Ascending aorta (tissue), 2 donors: ENCODE data around the gene RNF217. TPM values are rescaled to one million over a fixed set of nuclear protein-coding genes. Genes with fewer than 3 reads are reported as not detected.

Experiments
- DNase-seq, 2 donors: peaks; one replicate each; pipeline ENCODE4 v3.0.0-alpha.2; 2019; ENCODE audit warnings: low spot score in 2 of 2
- H3K27ac ChIP-seq, 2 donors: fragments of 200-600 bp; sonication (generic); one replicate each; pipeline ENCODE4 v1.5.1; 2016 to 2017; ENCODE audit warnings: mild to moderate bottlenecking in 1 of 2
- H3K27me3 ChIP-seq: fragments of 200-600 bp; sonication (generic); one replicate; pipeline ENCODE4 v1.5.1; 2017
- H3K36me3 ChIP-seq, 2 donors: fragments of 200-600 bp; sonication (generic); one replicate each; pipeline ENCODE4 v1.5.1; 2016
- H3K4me1 ChIP-seq, 2 donors: fragments of 200-600 bp; sonication (generic); one replicate each; pipeline ENCODE4 v1.5.1; 2016 to 2017; ENCODE audit warnings: mild to moderate bottlenecking in 1 of 2
- H3K4me3 ChIP-seq, 2 donors: fragments of 200-600 bp; sonication (generic); one replicate each; pipeline ENCODE4 v1.5.1; 2016 to 2017; ENCODE audit warnings: mild to moderate bottlenecking in 1 of 2
- H3K9me3 ChIP-seq, 2 donors: fragments of 200-600 bp; sonication (generic); one replicate each; pipeline ENCODE4 v1.5.1; 2016
- intact Hi-C: fragments of 100-400 bp; cut with DNase I; formaldehyde crosslinking; loops from one replicate; pipeline ENCODE4 v1.15.1; 2023
- total RNA-seq: library from RNA; depleted of rRNA; stranded (reverse); fragments of >200 nt; gene quantifications from one replicate; pipeline ENCODE4 v1.1.0, GENCODE V29; 2016
- TF ChIP-seq, protein P1 (sequence below), 3 experiments: fragments of 200-600 bp in 2 of 3; fragments of 450-650 bp in 1 of 3; sonication (generic) in 2 of 3; IDR thresholded peaks; one replicate each; pipeline ENCODE4 v1.5.1; 2016 to 2019; ENCODE audit warnings: antibody characterized with exemption in 3 of 3, mild to moderate bottlenecking in 1 of 3, moderate library complexity in 1 of 3

RNF217 gene
- total RNA-seq, 1 donor from 2014 or later = 7.3 TPM

DNA sequence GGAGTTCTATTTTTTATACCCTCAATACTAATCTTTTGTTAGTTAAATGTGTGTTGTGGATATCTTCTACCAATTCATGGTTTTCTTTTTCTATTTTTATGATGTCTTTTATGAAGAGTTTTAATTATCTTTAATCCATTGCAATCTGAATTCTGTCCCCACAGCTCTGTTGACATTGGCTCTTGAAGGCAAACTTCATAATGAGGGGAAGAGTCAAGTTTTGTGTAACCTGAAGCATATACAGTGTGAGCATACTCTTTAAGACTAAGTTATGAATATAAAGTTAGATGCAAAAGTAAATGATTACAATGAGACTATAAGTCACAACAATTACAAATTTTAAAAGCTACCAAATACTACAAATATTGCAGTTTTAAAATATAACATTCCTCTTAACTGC is 34.2 kb downstream of the RNF217 start:
- Histone ChIP-seq H3K4me1 (peaks cover 0 to 8% of the 10 kb centered on the region in 2 donors), H3K27me3 (no peaks in the 10 kb centered on the region), H3K36me3 (no peaks in the 10 kb centered on the region), H3K4me3 (no peak overlapping the region), H3K9me3 (no peaks in the 10 kb centered on the region), H3K27ac (no peak overlapping the region)
- no peak for DNase-seq
- TF ChIP-seq, protein P1, sequence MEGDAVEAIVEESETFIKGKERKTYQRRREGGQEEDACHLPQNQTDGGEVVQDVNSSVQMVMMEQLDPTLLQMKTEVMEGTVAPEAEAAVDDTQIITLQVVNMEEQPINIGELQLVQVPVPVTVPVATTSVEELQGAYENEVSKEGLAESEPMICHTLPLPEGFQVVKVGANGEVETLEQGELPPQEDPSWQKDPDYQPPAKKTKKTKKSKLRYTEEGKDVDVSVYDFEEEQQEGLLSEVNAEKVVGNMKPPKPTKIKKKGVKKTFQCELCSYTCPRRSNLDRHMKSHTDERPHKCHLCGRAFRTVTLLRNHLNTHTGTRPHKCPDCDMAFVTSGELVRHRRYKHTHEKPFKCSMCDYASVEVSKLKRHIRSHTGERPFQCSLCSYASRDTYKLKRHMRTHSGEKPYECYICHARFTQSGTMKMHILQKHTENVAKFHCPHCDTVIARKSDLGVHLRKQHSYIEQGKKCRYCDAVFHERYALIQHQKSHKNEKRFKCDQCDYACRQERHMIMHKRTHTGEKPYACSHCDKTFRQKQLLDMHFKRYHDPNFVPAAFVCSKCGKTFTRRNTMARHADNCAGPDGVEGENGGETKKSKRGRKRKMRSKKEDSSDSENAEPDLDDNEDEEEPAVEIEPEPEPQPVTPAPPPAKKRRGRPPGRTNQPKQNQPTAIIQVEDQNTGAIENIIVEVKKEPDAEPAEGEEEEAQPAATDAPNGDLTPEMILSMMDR (IDR thresholded peaks at IDR 0.05) = no peak
- intact Hi-C loops = no loop called here

DNA sequence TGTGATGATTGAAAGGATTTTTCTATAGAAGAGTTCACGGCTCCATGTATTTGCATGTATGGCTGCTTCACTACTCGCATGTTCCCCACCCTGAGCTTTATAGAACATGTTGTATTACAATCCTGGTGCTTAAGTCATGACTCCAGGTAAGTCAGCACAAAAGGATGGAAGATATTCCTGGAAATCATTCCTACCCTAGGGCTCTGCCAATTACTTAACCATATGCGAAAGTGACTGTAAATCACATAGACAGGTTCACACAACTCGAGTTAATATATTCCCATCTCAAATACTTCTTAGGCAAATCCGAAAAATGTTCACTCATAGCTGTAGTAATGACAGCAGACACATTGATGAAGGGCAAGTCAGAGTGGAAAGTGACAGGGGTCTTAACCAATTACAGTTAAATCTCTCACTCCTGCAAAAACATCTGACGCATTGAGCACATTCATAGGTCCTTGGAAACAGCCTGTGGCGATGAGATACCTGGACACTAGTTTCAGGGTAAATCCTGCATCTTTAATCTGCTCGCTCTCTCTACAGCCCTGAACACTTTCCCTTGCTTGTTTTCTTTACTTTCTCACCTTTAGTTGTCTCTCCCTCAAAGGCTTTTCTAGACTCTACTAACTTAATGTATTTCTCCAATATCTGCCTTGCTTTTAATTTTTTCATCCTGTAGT is 35.1 kb downstream of the RNF217 start:
- intact Hi-C loops = no loop called here
- H3K27ac ChIP-seq = no peak overlapping the region
- TF ChIP-seq, protein P1 (IDR thresholded peaks at IDR 0.05) = no peak

DNA sequence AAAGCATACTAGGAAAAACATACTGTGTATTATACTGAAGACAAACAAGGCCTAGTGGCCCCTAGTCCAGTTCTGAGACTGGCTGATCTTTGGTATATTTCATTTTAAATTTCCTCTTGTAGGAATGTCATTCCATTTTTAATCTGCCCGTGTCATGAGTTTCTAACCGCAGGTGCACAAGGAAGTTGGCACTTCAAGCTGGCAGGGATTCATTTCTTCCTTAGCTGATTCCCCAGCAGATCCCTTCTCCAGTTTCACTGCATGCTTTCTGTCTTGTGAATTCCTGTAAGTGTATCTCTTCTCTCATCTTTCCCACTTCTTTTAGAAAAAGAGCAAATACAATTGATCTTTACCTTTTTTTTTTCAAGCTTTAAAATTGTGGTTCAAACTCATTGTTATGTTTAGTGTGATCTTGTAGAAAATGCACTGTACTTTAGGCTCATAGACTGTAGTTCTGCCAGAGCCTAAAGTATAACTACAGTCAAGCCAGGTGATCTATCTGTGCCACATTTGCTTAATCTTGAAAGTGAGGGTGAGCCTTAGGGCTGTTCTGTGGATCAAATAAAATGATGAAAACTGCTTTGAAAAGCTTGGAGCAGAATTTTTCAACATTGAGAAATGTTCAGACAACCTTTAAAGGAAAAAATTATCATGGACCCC is 37.0 kb downstream of the RNF217 start:
- no peak overlapping the region for H3K4me3 ChIP-seq
- TF ChIP-seq, protein P1 (IDR thresholded peaks at IDR 0.05) = no peak
- intact Hi-C loops = no loop called here
- no peaks in the 10 kb centered on the region for H3K27me3 ChIP-seq
- no peak for DNase-seq
- H3K27ac ChIP-seq = no peak overlapping the region
- H3K4me1 ChIP-seq = peaks cover 0 to 20% of the 10 kb centered on the region in 2 donors
- H3K9me3 ChIP-seq = no peaks in the 10 kb centered on the region
- no peaks in the 10 kb centered on the region for H3K36me3 ChIP-seq

More for the DNA sequence above, 35.1 kb downstream of the RNF217 start:
- Histone ChIP-seq H3K9me3 (no peaks in the 10 kb centered on the region), H3K4me3 (no peak overlapping the region), H3K36me3 (no peaks in the 10 kb centered on the region), H3K27me3 (no peaks in the 10 kb centered on the region), H3K4me1 (peaks cover 0 to 14% of the 10 kb centered on the region in 2 donors)
- no peak for DNase-seq

DNA sequence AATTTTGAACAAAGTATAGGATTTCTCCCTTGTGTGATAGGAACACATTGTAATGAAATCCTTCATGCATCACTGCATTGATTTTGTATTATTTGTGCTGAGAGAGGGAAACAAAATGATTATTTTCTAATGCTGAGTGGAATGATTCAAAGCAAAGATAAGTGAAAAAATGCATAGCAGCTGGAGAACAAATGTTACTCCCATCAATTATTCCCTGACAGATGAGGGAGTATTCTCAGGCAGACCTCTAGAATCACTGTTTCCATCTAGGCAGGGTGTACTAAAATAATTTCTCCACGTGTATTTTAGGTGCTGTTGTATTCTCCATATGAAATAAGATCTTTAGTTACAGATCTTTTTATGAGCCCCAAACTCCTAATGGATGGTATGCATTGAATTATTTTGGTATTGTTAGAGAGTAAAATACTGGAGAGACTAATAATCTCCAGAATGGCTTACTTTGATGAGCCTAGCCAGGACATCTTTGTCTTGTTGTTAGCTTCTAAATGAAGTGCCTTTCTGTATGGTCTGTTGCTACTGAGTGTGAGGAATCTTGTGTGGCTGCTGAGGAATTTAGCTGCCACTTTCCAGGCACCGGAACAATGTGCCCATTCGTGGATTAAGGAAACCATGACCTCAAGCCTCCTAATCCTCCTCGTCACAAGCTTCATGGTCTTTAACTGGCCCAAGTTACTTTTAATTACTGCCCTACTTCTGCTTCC is 39.6 kb downstream of the RNF217 start:
- H3K4me3 ChIP-seq = peak overlapping the region; percentile 52 to 55
- H3K9me3 ChIP-seq = no peaks in the 10 kb centered on the region
- H3K27me3 ChIP-seq = no peaks in the 10 kb centered on the region
- no peaks in the 10 kb centered on the region for H3K36me3 ChIP-seq
- peaks cover 0 to 18% of the 10 kb centered on the region in 2 donors for H3K4me1 ChIP-seq
- TF ChIP-seq, protein P1 (IDR thresholded peaks at IDR 0.05) = no peak
- H3K27ac ChIP-seq = peak overlapping the region; percentile 40 to 69
- intact Hi-C loops = loop anchor here (5.0 kb wide), 1 partner anchor 95 kb away; no protein-coding TSS in a partner anchor
- no peak for DNase-seq

DNA sequence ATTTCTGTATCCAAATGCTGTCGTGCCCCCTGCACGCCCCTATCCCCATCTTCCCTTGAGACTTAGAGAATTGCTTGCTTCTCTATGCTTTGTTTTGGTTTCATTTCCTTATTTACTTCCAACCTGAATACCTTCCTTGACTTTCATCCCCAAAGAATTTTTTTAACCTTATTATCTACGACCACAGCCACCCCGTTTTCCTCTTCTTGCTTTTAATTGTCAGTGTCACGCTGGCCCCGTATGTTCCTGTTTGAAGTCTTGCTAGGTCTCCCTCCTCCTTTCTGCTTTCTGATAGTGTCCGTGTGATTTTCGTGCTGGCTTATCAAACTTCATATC is 40.1 kb downstream of the RNF217 start:
- TF ChIP-seq, protein P1 (IDR thresholded peaks at IDR 0.05) = no peak

More for the DNA sequence above, 40.1 kb downstream of the RNF217 start:
- Histone ChIP-seq H3K9me3 (no peaks in the 10 kb centered on the region), H3K4me1 (peaks cover 0 to 18% of the 10 kb centered on the region in 2 donors), H3K4me3 (peak overlapping the region; percentile 52 to 55), H3K36me3 (no peaks in the 10 kb centered on the region), H3K27ac (peak overlapping the region; percentile 40 to 69), H3K27me3 (no peaks in the 10 kb centered on the region)
- no peak for DNase-seq
- intact Hi-C loops = loop anchor here (5.0 kb wide), 1 partner anchor 95 kb away; no protein-coding TSS in a partner anchor
